ENCODE measurements around the gene BTBD16. TPM values are rescaled to one million over a fixed set of nuclear protein-coding genes. Genes with fewer than 3 reads are reported as not detected.

Gene BTBD16
- total RNA-seq, 4 donors from 2014 or later: 0.42 to 1.2 TPM; not detected in 2

- no peaks in the 10 kb centered on the region for H3K9me3 ChIP-seq
- no peak for TF ChIP-seq POLR2A (IDR thresholded peaks at IDR 0.05)
- no peak for TF ChIP-seq EP300 (IDR thresholded peaks at IDR 0.05)
- TF ChIP-seq CTCF (IDR thresholded peaks at IDR 0.05): no peak
- H3K27ac ChIP-seq: peak overlapping the region in 1 of 4 donors; percentile 5
- no peak overlapping the region for H3K4me3 ChIP-seq
- no peaks in the 10 kb centered on the region for H3K4me1 ChIP-seq
- no peak for DNase-seq (ENCODE audit: low spot score in 2 of 2)
- peaks cover 0 to 56% (median 0%) of the 10 kb centered on the region in 3 donors for H3K36me3 ChIP-seq
- WGBS, 2 donors: 63 to 72% methylated on average over 2 of the region's 2 CpGs
- H3K27me3 ChIP-seq: no peaks in the 10 kb centered on the region
Measured at GRCh38 chr10:122234416-122234815, 36.7 kb upstream of the BTBD16 start.

GRCh38 chr10:122236690-122237306 is 34.3 kb upstream of the BTBD16 start:
- H3K4me1 ChIP-seq: no peaks in the 10 kb centered on the region
- no peak for DNase-seq (ENCODE audit: low spot score in 2 of 2)
- WGBS, 2 donors: 83 to 90% methylated on average over 5 of the region's 5 CpGs
- H3K4me3 ChIP-seq: no peak overlapping the region
- no peak for TF ChIP-seq EP300 (IDR thresholded peaks at IDR 0.05)
- TF ChIP-seq CTCF (IDR thresholded peaks at IDR 0.05): no peak
- no peak for TF ChIP-seq POLR2A (IDR thresholded peaks at IDR 0.05)
- peaks cover 0 to 53% (median 0%) of the 10 kb centered on the region in 3 donors for H3K36me3 ChIP-seq
- no peaks in the 10 kb centered on the region for H3K9me3 ChIP-seq
- H3K27ac ChIP-seq: no peak overlapping the region
- H3K27me3 ChIP-seq: no peaks in the 10 kb centered on the region

- TF ChIP-seq CTCF (IDR thresholded peaks at IDR 0.05) (no peak), EP300 (IDR thresholded peaks at IDR 0.05) (no peak), POLR2A (IDR thresholded peaks at IDR 0.05) (no peak)
- WGBS, 2 donors: 73 to 77% methylated on average over 17 of the region's 17 CpGs
Measured at GRCh38 chr10:122237331-122237990, 33.6 kb upstream of the BTBD16 start.

GRCh38 chr10:122239578-122240257 is 31.4 kb upstream of the BTBD16 start:
- H3K36me3 ChIP-seq: peaks cover 0 to 52% (median 0%) of the 10 kb centered on the region in 3 donors
- peaks cover 0 to 17% (median 0%) of the 10 kb centered on the region in 4 donors for H3K4me1 ChIP-seq
- DNase-seq (ENCODE audit: low spot score in 2 of 2): peak; percentile 28 to 64
- 83 to 89% methylated on average over 10 of the region's 10 CpGs for WGBS, 2 donors
- no peaks in the 10 kb centered on the region for H3K9me3 ChIP-seq
- TF ChIP-seq CTCF (IDR thresholded peaks at IDR 0.05) (no peak), EP300 (IDR thresholded peaks at IDR 0.05) (peak in 1 of 2 donors; percentile 24), POLR2A (IDR thresholded peaks at IDR 0.05) (no peak)
- H3K27ac ChIP-seq: peak overlapping the region in 1 of 4 donors; percentile 54
- H3K27me3 ChIP-seq: no peaks in the 10 kb centered on the region
- no peak overlapping the region for H3K4me3 ChIP-seq

More at GRCh38 chr10:122237331-122237990, 33.6 kb upstream of the BTBD16 start:
- H3K27me3 ChIP-seq: no peaks in the 10 kb centered on the region
- no peaks in the 10 kb centered on the region for H3K4me1 ChIP-seq
- H3K9me3 ChIP-seq: no peaks in the 10 kb centered on the region
- H3K4me3 ChIP-seq: no peak overlapping the region
- no peak overlapping the region for H3K27ac ChIP-seq
- no peak for DNase-seq (ENCODE audit: low spot score in 2 of 2)
- peaks cover 0 to 57% (median 0%) of the 10 kb centered on the region in 3 donors for H3K36me3 ChIP-seq

GRCh38 chr10:122240401-122240800 is 30.7 kb upstream of the BTBD16 start:
- Histone ChIP-seq H3K27ac (peak overlapping the region in 1 of 4 donors; percentile 54), H3K4me3 (no peak overlapping the region), H3K4me1 (peaks cover 0 to 24% (median 2%) of the 10 kb centered on the region in 4 donors), H3K27me3 (no peaks in the 10 kb centered on the region), H3K36me3 (peaks cover 0 to 52% (median 0%) of the 10 kb centered on the region in 3 donors), H3K9me3 (no peaks in the 10 kb centered on the region)
- no peak for DNase-seq (ENCODE audit: low spot score in 2 of 2)
- no peak for TF ChIP-seq CTCF (IDR thresholded peaks at IDR 0.05)
- TF ChIP-seq POLR2A (IDR thresholded peaks at IDR 0.05): no peak
- TF ChIP-seq EP300 (IDR thresholded peaks at IDR 0.05): no peak
- whole genome bisulfite sequencing, 2 donors: 95 to 96% methylated on average over 6 of the region's 6 CpGs

All from tibial nerve (tissue), 4 donors.